ENCODE measurements around the gene STK26.

The STK26 gene

DNA sequence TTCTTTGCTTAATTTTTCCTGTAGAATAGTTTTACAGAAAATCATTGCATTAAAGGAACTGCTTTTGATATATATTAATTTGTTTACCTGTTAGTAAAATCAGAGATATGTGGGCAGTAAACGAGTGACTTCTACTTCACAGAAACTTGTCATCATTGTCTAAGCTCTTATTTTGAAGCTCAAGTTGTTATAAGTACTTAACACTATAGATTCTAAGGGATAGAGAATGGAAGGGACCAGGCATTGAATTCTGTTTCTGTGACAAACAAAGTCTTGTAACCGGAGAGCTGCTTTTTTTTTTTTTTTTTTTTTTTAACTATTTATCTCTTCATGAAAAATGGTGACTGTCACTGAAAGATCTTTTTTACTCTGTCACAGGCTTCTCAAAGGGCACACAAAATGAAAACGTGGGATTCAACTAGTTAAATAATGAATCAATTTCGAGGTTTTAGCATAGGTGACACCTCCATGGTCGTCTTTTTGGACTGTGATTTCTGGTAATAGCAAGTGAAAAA, 14.4 kb downstream of the STK26 start:
- Histone ChIP-seq H3K9ac (no peak overlapping the region), H2AFZ (ENCODE audit: low read depth) (no peak overlapping the region), H3K4me3 (IDR thresholded peaks at IDR 0.05; ENCODE audit: insufficient read depth, low read depth, low read length) (no peak overlapping the region), H3K79me2 (ENCODE audit: insufficient read depth, low read depth) (peaks cover 18% of the 10 kb centered on the region; the same call in 1 of the 2 replicates), H3K36me3 (ENCODE audit: insufficient read depth) (no peaks in the 10 kb centered on the region), H3K27me3 (ENCODE audit: insufficient read depth, low read depth) (no peaks in the 10 kb centered on the region), H3K4me1 (ENCODE audit: low read depth, poor library complexity, severe bottlenecking) (peaks cover 22% of the 10 kb centered on the region), H3K4me2 (no peak overlapping the region), H4K20me1 (ENCODE audit: insufficient read depth) (no peaks in the 10 kb centered on the region), H3K27ac (no peak overlapping the region)
- no peak for TF ChIP-seq CTCF (conservative IDR thresholded peaks at IDR 0.05; ENCODE audit: low read depth, low read length)

DNA sequence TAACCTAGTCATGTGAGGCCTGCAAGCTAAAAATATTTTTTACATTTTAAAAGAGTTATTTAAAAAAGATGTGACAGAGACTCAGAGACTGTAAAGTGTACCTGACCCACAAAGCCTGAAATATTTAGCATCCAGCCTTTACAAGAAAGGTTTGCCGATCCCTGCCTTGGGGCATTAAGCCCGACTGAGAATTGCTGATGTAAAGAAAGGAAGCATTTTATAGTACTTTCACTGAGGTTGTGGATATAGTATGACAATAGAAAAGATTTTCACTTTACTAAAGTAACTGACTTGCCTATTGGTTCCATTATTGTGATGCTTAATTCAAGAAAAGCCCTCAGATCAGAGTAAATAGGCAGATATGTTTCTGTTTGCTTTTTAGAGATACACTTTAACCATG, 17.0 kb downstream of the STK26 start:
- Histone ChIP-seq H3K36me3 (ENCODE audit: insufficient read depth) (no peaks in the 10 kb centered on the region), H3K4me2 (no peak overlapping the region), H3K27ac (no peak overlapping the region), H3K9ac (no peak overlapping the region), H2AFZ (ENCODE audit: low read depth) (no peak overlapping the region), H4K20me1 (ENCODE audit: insufficient read depth) (no peaks in the 10 kb centered on the region), H3K79me2 (ENCODE audit: insufficient read depth, low read depth) (peaks cover 19% of the 10 kb centered on the region; the same call in 1 of the 2 replicates), H3K4me3 (IDR thresholded peaks at IDR 0.05; ENCODE audit: insufficient read depth, low read depth, low read length) (no peak overlapping the region), H3K4me1 (ENCODE audit: low read depth, poor library complexity, severe bottlenecking) (peaks cover 10% of the 10 kb centered on the region), H3K27me3 (ENCODE audit: insufficient read depth, low read depth) (no peaks in the 10 kb centered on the region)
- no peak for TF ChIP-seq CTCF (conservative IDR thresholded peaks at IDR 0.05; ENCODE audit: low read depth, low read length)

DNA sequence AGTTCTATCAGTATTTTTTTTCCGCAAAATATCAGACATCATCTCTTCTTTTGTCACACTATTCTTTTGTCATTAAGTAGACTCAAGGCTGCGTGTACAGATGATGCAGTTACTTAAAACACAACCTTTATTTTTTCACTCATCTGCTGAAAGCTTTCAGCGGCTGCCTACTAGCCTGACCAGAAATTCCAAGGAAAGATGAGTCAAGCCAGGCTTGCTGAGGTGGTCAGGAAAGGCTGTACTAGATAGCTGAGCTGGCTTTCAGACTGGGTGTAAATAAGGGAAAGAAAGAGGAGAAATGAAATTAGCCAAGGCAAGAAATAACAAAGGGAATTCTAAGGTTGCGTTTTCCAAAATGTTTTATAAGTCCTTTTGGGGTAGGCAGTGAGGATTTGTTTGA, 17.9 kb downstream of the STK26 start:
- no peaks in the 10 kb centered on the region for H3K36me3 ChIP-seq (ENCODE audit: insufficient read depth)
- peaks cover 10% of the 10 kb centered on the region for H3K4me1 ChIP-seq (ENCODE audit: low read depth, poor library complexity, severe bottlenecking)
- H3K27me3 ChIP-seq (ENCODE audit: insufficient read depth, low read depth) = no peaks in the 10 kb centered on the region
- no peak overlapping the region for H3K9ac ChIP-seq
- no peak overlapping the region for H3K4me2 ChIP-seq
- TF ChIP-seq CTCF (conservative IDR thresholded peaks at IDR 0.05; ENCODE audit: low read depth, low read length) = no peak
- H4K20me1 ChIP-seq (ENCODE audit: insufficient read depth) = no peaks in the 10 kb centered on the region
- no peak overlapping the region for H3K27ac ChIP-seq
- H3K4me3 ChIP-seq (IDR thresholded peaks at IDR 0.05; ENCODE audit: insufficient read depth, low read depth, low read length) = no peak overlapping the region
- H2AFZ ChIP-seq (ENCODE audit: low read depth) = no peak overlapping the region
- H3K79me2 ChIP-seq (ENCODE audit: insufficient read depth, low read depth) = peaks cover 19% of the 10 kb centered on the region; the same call in 1 of the 2 replicates

DNA sequence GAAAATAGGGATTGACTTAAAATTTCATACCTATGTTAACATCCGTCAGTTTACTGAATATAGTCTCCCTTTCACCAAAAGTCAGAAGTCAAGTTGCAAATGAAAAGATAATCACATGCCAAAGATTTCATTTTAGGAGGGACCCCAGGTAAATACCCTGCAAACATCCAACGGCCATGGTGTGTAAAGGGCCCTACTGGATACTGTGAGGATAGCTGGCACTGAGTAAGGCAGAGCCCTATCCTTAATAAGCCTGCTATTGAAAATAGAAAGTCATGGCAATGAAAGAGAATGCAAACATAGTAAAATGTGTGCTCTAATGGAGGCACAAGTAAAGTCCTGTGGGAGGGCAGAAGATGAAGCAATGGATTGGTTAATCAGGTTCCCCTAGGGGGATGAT, 20.9 kb downstream of the STK26 start:
- TF ChIP-seq CTCF (conservative IDR thresholded peaks at IDR 0.05; ENCODE audit: low read depth, low read length) = no peak
- Histone ChIP-seq H3K79me2 (ENCODE audit: insufficient read depth, low read depth) (peaks cover 10% of the 10 kb centered on the region; the same call in 1 of the 2 replicates), H3K4me1 (ENCODE audit: low read depth, poor library complexity, severe bottlenecking) (peaks cover 10% of the 10 kb centered on the region), H3K36me3 (ENCODE audit: insufficient read depth) (no peaks in the 10 kb centered on the region), H4K20me1 (ENCODE audit: insufficient read depth) (no peaks in the 10 kb centered on the region), H3K27me3 (ENCODE audit: insufficient read depth, low read depth) (no peaks in the 10 kb centered on the region), H3K4me2 (no peak overlapping the region), H3K9ac (no peak overlapping the region), H2AFZ (ENCODE audit: low read depth) (no peak overlapping the region), H3K27ac (no peak overlapping the region), H3K4me3 (IDR thresholded peaks at IDR 0.05; ENCODE audit: insufficient read depth, low read depth, low read length) (no peak overlapping the region)
